K562 (cell line): ENCODE measurements around the gene TMEM89. TPM values are rescaled to one million over a fixed set of nuclear protein-coding genes. Genes with fewer than 3 reads are reported as not detected.

ENCODE experiments used
- ARID1B ChIP-seq: fragments of 450-650 bp; IDR thresholded peaks from 2 replicates; pipeline ENCODE4 v1.6.1; 2016; ENCODE audit warnings: antibody characterized with exemption, mild to moderate bottlenecking, inconsistent platforms
- CHD4 ChIP-seq: fragments of 200-600 bp; sonication (generic); IDR thresholded peaks from 3 replicates; pipeline ENCODE4 v1.6.1; 2012; ENCODE audit warnings: low read depth, mild to moderate bottlenecking, mixed read lengths, low read length, inconsistent platforms; ENCODE audit not compliant: insufficient read depth, insufficient replicate concordance, poor library complexity, severe bottlenecking
- ELF4 ChIP-seq: fragments of 450-650 bp; formaldehyde crosslinking; IDR thresholded peaks from 2 replicates; pipeline ENCODE4 v1.4.0; 2022; ENCODE audit warnings: missing genetic modification characterization
- FOXK1 ChIP-seq: sonication (generic); formaldehyde crosslinking; IDR thresholded peaks from 2 replicates; pipeline ENCODE4 v1.8.0; 2022; ENCODE audit warnings: missing genetic modification reagents, mild to moderate bottlenecking, borderline replicate concordance
- NR2C2 ChIP-seq, 2 experiments: fragments of 200-800 bp in 1 of 2; sonication (Bioruptor generic) in 1 of 2; sonication (generic) in 1 of 2; formaldehyde crosslinking in 1 of 2; IDR thresholded peaks; 2 replicates each; pipeline versions ENCODE4 v1.6.1 to v1.8.0; 2016 to 2022; ENCODE audit warnings: mild to moderate bottlenecking in 1 of 2, missing compliant biosample characterization in 1 of 2, missing genetic modification characterization in 1 of 2, missing genetic modification reagents in 1 of 2
- POLR2G ChIP-seq: fragments of 200-400 bp; formaldehyde crosslinking; IDR thresholded peaks from 2 replicates; pipeline ENCODE4 v1.6.1; 2017; ENCODE audit warnings: low read depth, mild to moderate bottlenecking, antibody characterized with exemption, low read length, moderate library complexity
- RNF2 ChIP-seq: sonication (generic); IDR thresholded peaks from 2 replicates; pipeline ENCODE4 v1.6.1; 2016
- SIX5 ChIP-seq, 2 experiments: IDR thresholded peaks; 2 replicates each; pipeline ENCODE4 v1.6.1; 2011; ENCODE audit warnings: low read length in 2 of 2, borderline replicate concordance in 1 of 2, low read depth in 1 of 2, mild to moderate bottlenecking in 1 of 2, moderate library complexity in 1 of 2; ENCODE audit not compliant: insufficient read depth in 1 of 2
- SMAD2 ChIP-seq: fragments of 150-350 bp; IDR thresholded peaks from 2 replicates; pipeline ENCODE4 v1.6.1; 2014; ENCODE audit warnings: low read depth, mild to moderate bottlenecking, low read length
- SNRNP70 ChIP-seq: fragments of 200-400 bp; formaldehyde crosslinking; optimal IDR thresholded peaks from 2 replicates; pipeline ENCODE3; 2017; ENCODE audit warnings: low read depth, low read length
- TFAM ChIP-seq: fragments of 250-450 bp; sonication (Bioruptor Pico); conservative IDR thresholded peaks from 2 replicates; pipeline ENCODE4 v1.5.0; 2021; ENCODE audit warnings: mild to moderate bottlenecking, moderate library complexity
- TSHZ1 ChIP-seq: fragments of 250-450 bp; sonication (Bioruptor Pico); IDR thresholded peaks from 2 replicates; pipeline ENCODE4 v1.4.0; 2020; ENCODE audit warnings: mild to moderate bottlenecking, moderate library complexity
- ZBTB7A ChIP-seq: IDR thresholded peaks from 2 replicates; pipeline ENCODE4 v1.6.1; 2011; ENCODE audit warnings: low read depth, mild to moderate bottlenecking, low read length, moderate library complexity, borderline replicate concordance; ENCODE audit not compliant: control insufficient read depth
- ZC3H4 ChIP-seq: sonication (generic); formaldehyde crosslinking; IDR thresholded peaks from 2 replicates; pipeline ENCODE4 v1.9.0; 2021; ENCODE audit warnings: missing genetic modification reagents, borderline replicate concordance
- ZFP36 ChIP-seq: fragments of 150-350 bp; IDR thresholded peaks from 2 replicates; pipeline ENCODE4 v1.6.1; 2018; ENCODE audit warnings: low read length, low read depth; ENCODE audit not compliant: partially characterized antibody
- ZNF24 ChIP-seq: fragments of 450-650 bp; IDR thresholded peaks from 2 replicates; pipeline ENCODE4 v1.6.1; 2016
- ZNF274 ChIP-seq: IDR thresholded peaks from 2 replicates; pipeline ENCODE4 v1.6.1; 2011; ENCODE audit warnings: low read depth, mild to moderate bottlenecking, low read length, moderate library complexity, borderline replicate concordance
- ZNF277 ChIP-seq: fragments of 250-450 bp; sonication (Bioruptor Pico); IDR thresholded peaks from 2 replicates; pipeline ENCODE4 v1.8.0; 2022; ENCODE audit warnings: inconsistent platforms, mild to moderate bottlenecking, moderate library complexity, borderline replicate concordance
- ZNF311 ChIP-seq: fragments of 250-450 bp; sonication (Bioruptor Pico); IDR thresholded peaks from 2 replicates; pipeline ENCODE4 v1.4.0; 2020; ENCODE audit warnings: mild to moderate bottlenecking, moderate library complexity
- ZNF740 ChIP-seq, 3 experiments: fragments of 200-800 bp in 1 of 3; sonication (Bioruptor generic) in 1 of 3; sonication (generic) in 1 of 3; formaldehyde crosslinking in 1 of 3; IDR thresholded peaks; 2 replicates each; pipeline versions ENCODE4 v1.6.1 to v1.8.0; 2016 to 2022; ENCODE audit warnings: mild to moderate bottlenecking in 2 of 3, missing compliant biosample characterization in 2 of 3, missing genetic modification characterization in 2 of 3, missing genetic modification reagents in 1 of 3
- polyA plus RNA-seq, 8 experiments: library from polyadenylated mRNA; depleted of rRNA in 4 of 8; stranded (reverse) in 5 of 8; unstranded in 3 of 8; fragments of >200 nt; fragmentation: Nextera tagmentation in 2 of 8; fragmentation: Illumina TruSeq in 1 of 8; extraction: Ambion mirVana in 2 of 8; extraction: Trizol in 1 of 8; gene quantifications; 2 replicates each; pipeline versions ENCODE4 v1.2.1 to v1.2.3, GENCODE V29; 2011 to 2014; ENCODE audit warnings: inconsistent platforms in 1 of 8, missing spikeins in 1 of 8
- total RNA-seq, 7 experiments: library from RNA; depleted of rRNA in 6 of 7; stranded (reverse); fragments of >200 nt in 6 of 7; fragmentation: Illumina TruSeq in 2 of 7; extraction: Trizol in 2 of 7; gene quantifications; 2 replicates each; pipeline versions ENCODE4 v1.2.1 to v1.2.3, GENCODE V29; 2011 to 2021; ENCODE audit warnings: low replicate concordance in 1 of 7

The TMEM89 gene
- total and polyA plus RNA-seq, 9 of the 15 experiments (the other 6 are each of a cell fraction or from before 2014, with no cell fraction given) = not detected

GRCh38 chr3:48663489-48664312 lies 42.1 kb upstream of the TMEM89 start (continued):
- no peak for TF ChIP-seq ZFP36
- no peak for TF ChIP-seq SIX5 (IDR thresholded peaks at IDR 0.05; ENCODE audit: borderline replicate concordance in 1 of 2, insufficient read depth in 1 of 2, low read depth in 1 of 2, low read length in 2 of 2)
- no peak for TF ChIP-seq ZNF24
- TF ChIP-seq CHD4 = no peak
- TF ChIP-seq TSHZ1 (CRISPR knock-in tag) = no peak
- peak; percentile 40; the same call in 1 of the 2 replicates for TF ChIP-seq ZNF740 (CRISPR knock-in tag; IDR thresholded peaks at IDR 0.05)
- no peak for TF ChIP-seq ZNF740 (tag; IDR thresholded peaks at IDR 0.05)
- no peak for TF ChIP-seq NR2C2 (CRISPR knock-in tag; IDR thresholded peaks at IDR 0.05)
- peak; percentile 51; the same call in 1 of the 2 replicates for TF ChIP-seq NR2C2 (tag; IDR thresholded peaks at IDR 0.05)
- TF ChIP-seq SMAD2 = no peak
- TF ChIP-seq ZNF311 (CRISPR knock-in tag) = no peak
- peak; percentile 87 for TF ChIP-seq POLR2G
- peak; percentile 26; the same call in 1 of the 2 replicates for TF ChIP-seq ZBTB7A
- no peak for TF ChIP-seq ELF4
- TF ChIP-seq ZNF274 = no peak
- 0 out of 2 replicates have a peak, but pooled peaks have one; percentile 61 for TF ChIP-seq FOXK1 (CRISPR knock-in tag)
- no peak; the same call in 1 of the 2 replicates for TF ChIP-seq RNF2
- no peak for TF ChIP-seq ZNF277 (CRISPR knock-in tag)
- no peak for TF ChIP-seq ZC3H4 (CRISPR knock-in tag)
- TF ChIP-seq TFAM (CRISPR knock-in tag) = no peak
- TF ChIP-seq ARID1B = peak; percentile 5; the same call in 1 of the 2 replicates
- TF ChIP-seq SNRNP70 = no peak
